Gastroesophageal sphincter (tissue), 4 donors: ENCODE data around the gene XKR7. TPM values are rescaled to one million over a fixed set of nuclear protein-coding genes. Genes with fewer than 3 reads are reported as not detected.

Experiments used
- ATAC-seq: fragments of 150-250 bp; one replicate; pipeline ENCODE4 v1.9.1; 2016; ENCODE audit warnings: mild to moderate bottlenecking, moderate library complexity
- H3K27ac ChIP-seq, 4 donors: fragments of 200-600 bp; sonication (generic) in 3 of 4; 1 replicate in 3 of 4; 2 replicates in 1 of 4; pipeline ENCODE4 v1.5.1; 2016 to 2019
- H3K27me3 ChIP-seq: fragments of 200-600 bp; sonication (generic); one replicate; pipeline ENCODE4 v1.5.1; 2019
- H3K36me3 ChIP-seq, 2 donors: fragments of 200-600 bp; sonication (generic); one replicate each; pipeline ENCODE4 v1.5.1; 2019; ENCODE audit warnings: control low read depth in 1 of 2
- H3K4me1 ChIP-seq, 3 donors: fragments of 200-600 bp; sonication (generic); 1 replicate in 2 of 3; 2 replicates in 1 of 3; pipeline ENCODE4 v1.5.1; 2016 to 2019; ENCODE audit warnings: control low read depth in 2 of 3
- H3K4me3 ChIP-seq, 2 donors: fragments of 200-600 bp; sonication (generic); one replicate each; pipeline ENCODE4 v1.5.1; 2019; ENCODE audit warnings: mild to moderate bottlenecking in 1 of 2, moderate library complexity in 1 of 2
- H3K9me3 ChIP-seq, 3 donors: fragments of 200-600 bp; sonication (generic); one replicate each; pipeline ENCODE4 v1.5.1; 2017 to 2019; ENCODE audit warnings: control low read depth in 2 of 3
- EP300 ChIP-seq: sonication (generic); formaldehyde crosslinking; IDR thresholded peaks from one replicate; pipeline ENCODE4 v1.6.1; 2017; ENCODE audit warnings: antibody characterized with exemption, mild to moderate bottlenecking
- POLR2A ChIP-seq, 2 donors: fragments of 450-650 bp; IDR thresholded peaks; one replicate each; pipeline ENCODE4 v1.6.1; 2017; ENCODE audit warnings: antibody characterized with exemption in 2 of 2, mild to moderate bottlenecking in 2 of 2, moderate library complexity in 1 of 2
- POLR2AphosphoS5 ChIP-seq: sonication (generic); formaldehyde crosslinking; IDR thresholded peaks from one replicate; pipeline ENCODE4 v1.6.1; 2017; ENCODE audit warnings: antibody characterized with exemption
- WGBS, 2 donors: methylation state at CpG; one replicate each; pipeline ENCODE4 v1.1.5; 2018; ENCODE audit warnings: low coverage in 1 of 2; 5-methylcytosine and 5-hydroxymethylcytosine counted together
- total RNA-seq, 4 donors: library from RNA; depleted of rRNA; stranded (reverse); fragments of >200 nt; gene quantifications; one replicate each; pipeline ENCODE4 v1.1.0, GENCODE V29; 2016
- TF ChIP-seq, protein P1 (sequence below), 4 experiments: fragments of 200-600 bp in 2 of 4; fragments of 450-650 bp in 2 of 4; sonication (generic) in 1 of 4; IDR thresholded peaks; one replicate each; pipeline ENCODE4 v1.5.1; 2017 to 2019; ENCODE audit warnings: antibody characterized with exemption in 4 of 4, mild to moderate bottlenecking in 2 of 4, moderate library complexity in 2 of 4

XKR7 gene
- total RNA-seq, 4 donors from 2014 or later, result 0.04 to 0.07 TPM; not detected in 2

GRCh38 chr20:31968291-31969126 is 558 bp downstream of the XKR7 start:
- TF ChIP-seq EP300, result no peak
- no peak for TF ChIP-seq POLR2AphosphoS5
- no peak for TF ChIP-seq POLR2A (IDR thresholded peaks at IDR 0.05)
- TF ChIP-seq, protein P1, sequence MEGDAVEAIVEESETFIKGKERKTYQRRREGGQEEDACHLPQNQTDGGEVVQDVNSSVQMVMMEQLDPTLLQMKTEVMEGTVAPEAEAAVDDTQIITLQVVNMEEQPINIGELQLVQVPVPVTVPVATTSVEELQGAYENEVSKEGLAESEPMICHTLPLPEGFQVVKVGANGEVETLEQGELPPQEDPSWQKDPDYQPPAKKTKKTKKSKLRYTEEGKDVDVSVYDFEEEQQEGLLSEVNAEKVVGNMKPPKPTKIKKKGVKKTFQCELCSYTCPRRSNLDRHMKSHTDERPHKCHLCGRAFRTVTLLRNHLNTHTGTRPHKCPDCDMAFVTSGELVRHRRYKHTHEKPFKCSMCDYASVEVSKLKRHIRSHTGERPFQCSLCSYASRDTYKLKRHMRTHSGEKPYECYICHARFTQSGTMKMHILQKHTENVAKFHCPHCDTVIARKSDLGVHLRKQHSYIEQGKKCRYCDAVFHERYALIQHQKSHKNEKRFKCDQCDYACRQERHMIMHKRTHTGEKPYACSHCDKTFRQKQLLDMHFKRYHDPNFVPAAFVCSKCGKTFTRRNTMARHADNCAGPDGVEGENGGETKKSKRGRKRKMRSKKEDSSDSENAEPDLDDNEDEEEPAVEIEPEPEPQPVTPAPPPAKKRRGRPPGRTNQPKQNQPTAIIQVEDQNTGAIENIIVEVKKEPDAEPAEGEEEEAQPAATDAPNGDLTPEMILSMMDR (IDR thresholded peaks at IDR 0.05), result no peak
- H3K36me3 ChIP-seq, result no peaks in the 10 kb centered on the region
- H3K27me3 ChIP-seq, result peaks cover 86% of the 10 kb centered on the region
- peak; percentile 82 for ATAC-seq
- 0 to 3% methylated on average over 2 to 7 of the region's 57 CpGs for WGBS, 2 donors
- peaks cover 0 to 3% (median 0%) of the 10 kb centered on the region in 3 donors for H3K4me1 ChIP-seq
- no peak overlapping the region for H3K27ac ChIP-seq
- H3K4me3 ChIP-seq, result peak overlapping the region in 1 of 2 donors; percentile 16
- no peaks in the 10 kb centered on the region for H3K9me3 ChIP-seq

- Histone ChIP-seq H3K27ac (no peak overlapping the region), H3K4me1 (peaks cover 0 to 3% (median 0%) of the 10 kb centered on the region in 3 donors), H3K36me3 (no peaks in the 10 kb centered on the region), H3K4me3 (no peak overlapping the region), H3K9me3 (no peaks in the 10 kb centered on the region), H3K27me3 (peaks cover 89% of the 10 kb centered on the region)
- 59 to 62% methylated on average over 3 to 5 of the region's 5 CpGs for WGBS, 2 donors
- ATAC-seq, result no peak
- TF ChIP-seq, protein P1 (IDR thresholded peaks at IDR 0.05), result no peak
- TF ChIP-seq POLR2A (IDR thresholded peaks at IDR 0.05) (no peak), POLR2AphosphoS5 (no peak), EP300 (no peak)
Observed at GRCh38 chr20:31969991-31970390, 2.0 kb downstream of the XKR7 start.

DNA sequence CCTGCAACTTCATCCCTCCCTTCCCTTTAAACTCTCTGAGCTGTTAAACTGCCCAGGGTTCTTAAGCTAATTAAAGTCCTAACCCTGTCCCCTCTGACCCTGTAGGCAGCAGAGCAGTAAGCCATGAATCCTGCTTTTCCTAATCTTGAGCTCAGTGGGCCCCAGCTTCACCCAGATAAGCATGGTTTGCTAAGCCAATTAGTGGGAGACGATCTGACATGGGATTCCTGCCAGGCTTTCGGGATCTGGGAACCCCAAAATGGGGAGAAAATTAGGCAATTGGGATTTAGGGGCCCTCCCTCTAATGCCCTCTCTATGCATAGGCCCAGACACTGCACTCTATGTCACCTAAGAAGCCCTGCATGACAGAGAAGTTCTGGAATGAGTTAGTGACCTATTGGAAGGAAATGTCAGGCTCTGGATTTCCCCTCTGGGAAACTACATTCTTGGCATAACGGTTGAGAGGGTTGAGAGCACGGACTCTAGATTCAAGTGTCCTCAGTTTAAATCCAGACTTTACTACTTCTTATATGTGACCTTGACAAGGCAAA is 4.6 kb downstream of the XKR7 start:
- TF ChIP-seq POLR2AphosphoS5 (no peak), EP300 (no peak), POLR2A (IDR thresholded peaks at IDR 0.05) (no peak)
- TF ChIP-seq, protein P1 (IDR thresholded peaks at IDR 0.05), result no peak
- ATAC-seq, result no peak
- 13 to 55% methylated on average over 2 to 4 of the region's 4 CpGs for WGBS, 2 donors
- no peak overlapping the region for H3K27ac ChIP-seq
- H3K4me3 ChIP-seq, result no peak overlapping the region
- peaks cover 86% of the 10 kb centered on the region for H3K27me3 ChIP-seq
- no peaks in the 10 kb centered on the region for H3K36me3 ChIP-seq
- no peaks in the 10 kb centered on the region for H3K9me3 ChIP-seq
- H3K4me1 ChIP-seq, result peaks cover 0 to 3% (median 0%) of the 10 kb centered on the region in 3 donors

- Histone ChIP-seq H3K4me1 (no peaks in the 10 kb centered on the region), H3K4me3 (no peak overlapping the region), H3K27ac (no peak overlapping the region), H3K9me3 (no peaks in the 10 kb centered on the region), H3K36me3 (no peaks in the 10 kb centered on the region), H3K27me3 (peaks cover 79% of the 10 kb centered on the region)
- no peak for ATAC-seq
- WGBS, 2 donors, result 60 to 83% methylated on average over 1 to 2 of the region's 2 CpGs
- TF ChIP-seq, protein P1 (IDR thresholded peaks at IDR 0.05), result no peak
- TF ChIP-seq EP300, result no peak
- no peak for TF ChIP-seq POLR2A (IDR thresholded peaks at IDR 0.05)
- TF ChIP-seq POLR2AphosphoS5, result no peak
Observed at GRCh38 chr20:31974296-31974695, 6.3 kb downstream of the XKR7 start.
